Heart right ventricle (tissue), 16 donors: ENCODE data around the gene PHKG2. TPM values are rescaled to one million over a fixed set of nuclear protein-coding genes. Genes with fewer than 3 reads are reported as not detected.

ENCODE experiments used
- ATAC-seq, 8 donors: fragments of 200-7000 bp; cut with Tn5 transposase; one replicate each; pipeline ENCODE4 v1.9.1; 2020; ENCODE audit warnings: mild to moderate bottlenecking in 8 of 8, moderate library complexity in 8 of 8, moderate number of reproducible peaks in 1 of 8
- DNase-seq, 2 donors: peaks; one replicate each; pipeline ENCODE4 v3.0.0-alpha.2; 2020
- H3K27ac ChIP-seq, 10 donors: fragments of 200-600 bp; sonication (generic) in 2 of 10; one replicate each; pipeline versions ENCODE4 v1.5.0 to v1.8.0; 2020 to 2022; ENCODE audit warnings: mild to moderate bottlenecking in 3 of 10
- H3K27me3 ChIP-seq, 7 donors: fragments of 200-600 bp; one replicate each; pipeline ENCODE4 v1.8.0; 2021 to 2022; ENCODE audit warnings: mild to moderate bottlenecking in 2 of 7
- H3K36me3 ChIP-seq, 9 donors: fragments of 200-600 bp; sonication (generic) in 1 of 9; one replicate each; pipeline versions ENCODE4 v1.5.0 to v1.8.0; 2020 to 2022; ENCODE audit warnings: mild to moderate bottlenecking in 2 of 9
- H3K4me1 ChIP-seq, 9 donors: fragments of 200-600 bp; sonication (generic) in 1 of 9; one replicate each; pipeline versions ENCODE4 v1.5.0 to v1.8.0; 2020 to 2022; ENCODE audit warnings: mild to moderate bottlenecking in 4 of 9
- H3K4me3 ChIP-seq, 10 donors: fragments of 200-600 bp; sonication (generic) in 2 of 10; one replicate each; pipeline versions ENCODE4 v1.5.0 to v1.8.0; 2020 to 2022; ENCODE audit warnings: mild to moderate bottlenecking in 7 of 10, moderate library complexity in 2 of 10
- H3K9me3 ChIP-seq, 11 donors: fragments of 200-600 bp in 10 of 11; sonication (generic) in 2 of 11; one replicate each; pipeline versions ENCODE4 v1.5.0 to v1.8.0; 2013 to 2022; ENCODE audit warnings: mild to moderate bottlenecking in 2 of 11, control low read depth in 1 of 11, moderate library complexity in 1 of 11
- WGBS, 2 donors: extraction: QIAGEN DNeasy Blood & Tissue Kit; methylation state at CpG; one replicate each; pipeline ENCODE4 v1.1.7; 2013; ENCODE audit warnings: inconsistent platforms in 1 of 2; 5-methylcytosine and 5-hydroxymethylcytosine counted together
- intact Hi-C, 10 donors: fragments of 100-400 bp; cut with DNase I; formaldehyde crosslinking; loops; one replicate each; pipeline versions ENCODE4 v1.11.1 to v1.14.2; 2022
- polyA plus RNA-seq, 2 donors: library from polyadenylated mRNA; stranded (reverse); fragments of 200-250 nt; gene quantifications; one replicate each; pipeline ENCODE4 v1.2.3, GENCODE V29; 2013
- total RNA-seq, 10 donors: library from RNA; stranded (reverse); fragmentation: NEBNext Ultra II Directional in 3 of 10; extraction: Animal tissue kit (Norgen Biotek cat#: 25700) in 3 of 10; gene quantifications; one replicate each; pipeline versions ENCODE4 v1.2.1 to v1.2.4, GENCODE V29; 2021 to 2023
- TF ChIP-seq, protein P1 (sequence below), 9 donors: fragments of 200-600 bp; sonication (generic) in 2 of 9; IDR thresholded peaks; one replicate each; pipeline versions ENCODE4 v1.5.0 to v1.8.0; 2021 to 2022; ENCODE audit warnings: antibody characterized with exemption in 9 of 9, mild to moderate bottlenecking in 5 of 9, moderate library complexity in 1 of 9
- donor health status: Arrhythmogenic right ventricular cardiomyopathy.
- donor health status: ischemic (EF 13 %, LVEDD 7.1; RV severe dilation, severe dysfunction).
- donor health status: healthy with polysubstance abuse.
- donor health status: DM: no; HTN: yes; CAD: no.
- donor health status: DM: no; HTN: no; CAD: no.
- donor health status: ischemic (EF 25% LVEDD 6.9; RV normal size, moderate dysfunction).
- donor health status: ischemic (EF 25% LVEDD 5.7; RV mildly dilated, moderate dysfunction).
- donor health status: healthy.
- donor health status: DM: yes; HTN: yes; CAD: no.
- donor health status: Ischemic cardiomyopathy.
- donor health status: ischemic (EF 35%, LVEDD 5.7; RV mildly dilated, moderate dysfunction).
- donor health status: nonischemic (EF 11% LVEDD 7.7; RV severe dilation, severe dysfunction).
- donor health status: DM: yes; HTN: yes; CAD: no.
- donor health status: PGD.
- donor health status: ischemic (EF 29% LVEDD 5.4; RV normal size, mild dysfunction).
- donor health status: nonischemic (EF 23%, LVEDD 6.1; RV moderate dilation, normal function).

Gene PHKG2
- total and polyA plus RNA-seq, 12 donors: 12.1 to 40.7 (median 15.8) TPM

DNA sequence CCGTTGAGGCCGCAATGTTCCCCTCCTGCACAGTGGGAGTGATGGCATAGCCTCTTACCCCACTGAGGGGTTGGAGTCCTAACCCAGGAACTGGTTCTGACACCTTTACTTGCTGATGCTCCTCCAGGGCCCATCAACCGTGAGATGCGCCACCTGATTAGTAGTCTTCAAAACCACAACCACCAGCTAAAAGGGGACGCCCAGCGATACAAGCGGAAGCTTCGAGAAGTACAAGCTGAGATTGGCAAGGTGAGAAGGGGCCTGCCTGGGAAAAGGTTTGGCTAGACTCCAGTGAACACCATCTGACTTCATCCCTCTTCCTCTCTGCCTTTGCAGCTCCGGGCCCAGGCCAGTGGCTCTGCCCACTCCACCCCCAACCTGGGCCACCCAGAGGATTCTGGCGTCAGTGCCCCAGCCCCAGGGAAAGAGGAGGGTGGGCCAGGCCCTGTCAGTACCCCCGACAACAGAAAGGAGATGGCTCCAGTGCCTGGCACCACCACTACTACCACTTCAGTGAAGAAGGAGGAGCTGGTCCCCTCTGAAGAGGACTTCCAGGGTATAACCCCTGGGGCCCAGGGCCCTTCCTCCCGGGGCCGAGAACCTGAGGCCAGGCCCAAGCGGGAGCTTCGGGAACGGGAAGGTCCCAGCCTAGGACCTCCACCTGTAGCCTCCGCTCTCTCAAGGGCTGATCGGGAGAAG lies 19.7 kb downstream of the PHKG2 start:
- WGBS, 2 donors: 79 to 85% methylated on average over 18 of the region's 18 CpGs
- DNase-seq (no peak), ATAC-seq (peak in 4 of 8 donors; percentile 7 to 35 (median 22))
- Histone ChIP-seq H3K9me3 (no peaks in the 10 kb centered on the region), H3K27me3 (no peaks in the 10 kb centered on the region), H3K27ac (peak overlapping the region in 7 of 10 donors; percentile 33 to 81 (median 61)), H3K4me3 (no peak overlapping the region), H3K4me1 (peaks cover 14 to 49% (median 28%) of the 10 kb centered on the region in 9 donors), H3K36me3 (peaks cover 10 to 100% (median 86%) of the 10 kb centered on the region in 9 donors)
- intact Hi-C loops: loop anchor here in 1 of 10 donors (10.0 kb wide), 1 partner anchor 63 kb away; no protein-coding TSS in a partner anchor
- TF ChIP-seq, protein P1, sequence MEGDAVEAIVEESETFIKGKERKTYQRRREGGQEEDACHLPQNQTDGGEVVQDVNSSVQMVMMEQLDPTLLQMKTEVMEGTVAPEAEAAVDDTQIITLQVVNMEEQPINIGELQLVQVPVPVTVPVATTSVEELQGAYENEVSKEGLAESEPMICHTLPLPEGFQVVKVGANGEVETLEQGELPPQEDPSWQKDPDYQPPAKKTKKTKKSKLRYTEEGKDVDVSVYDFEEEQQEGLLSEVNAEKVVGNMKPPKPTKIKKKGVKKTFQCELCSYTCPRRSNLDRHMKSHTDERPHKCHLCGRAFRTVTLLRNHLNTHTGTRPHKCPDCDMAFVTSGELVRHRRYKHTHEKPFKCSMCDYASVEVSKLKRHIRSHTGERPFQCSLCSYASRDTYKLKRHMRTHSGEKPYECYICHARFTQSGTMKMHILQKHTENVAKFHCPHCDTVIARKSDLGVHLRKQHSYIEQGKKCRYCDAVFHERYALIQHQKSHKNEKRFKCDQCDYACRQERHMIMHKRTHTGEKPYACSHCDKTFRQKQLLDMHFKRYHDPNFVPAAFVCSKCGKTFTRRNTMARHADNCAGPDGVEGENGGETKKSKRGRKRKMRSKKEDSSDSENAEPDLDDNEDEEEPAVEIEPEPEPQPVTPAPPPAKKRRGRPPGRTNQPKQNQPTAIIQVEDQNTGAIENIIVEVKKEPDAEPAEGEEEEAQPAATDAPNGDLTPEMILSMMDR (IDR thresholded peaks at IDR 0.05): no peak

DNA sequence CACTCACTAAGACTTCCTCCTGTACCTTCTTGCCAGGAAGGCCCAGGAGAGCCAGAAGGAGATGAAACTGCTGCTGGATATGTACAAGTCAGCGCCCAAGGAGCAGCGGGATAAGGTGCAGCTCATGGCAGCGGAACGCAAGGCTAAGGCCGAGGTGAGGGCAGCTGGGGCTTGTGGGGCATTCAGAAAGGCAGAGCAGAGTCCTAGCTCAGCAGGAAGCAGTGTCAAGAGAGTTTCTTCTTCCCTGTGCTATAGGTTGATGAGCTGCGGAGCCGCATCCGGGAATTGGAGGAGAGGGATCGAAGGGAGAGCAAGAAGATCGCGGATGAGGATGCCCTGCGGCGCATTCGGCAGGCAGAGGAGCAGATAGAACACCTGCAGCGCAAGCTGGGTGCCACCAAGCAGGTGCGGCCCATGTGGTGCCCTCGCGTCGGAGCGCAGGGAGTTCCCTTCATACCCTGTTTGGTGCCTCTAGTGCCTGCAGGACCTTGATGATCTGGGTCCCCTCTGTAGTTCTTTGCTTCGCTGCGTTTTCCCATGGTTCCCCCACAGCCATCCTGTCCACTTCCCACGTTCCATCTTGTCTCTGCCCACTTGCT lies 20.5 kb downstream of the PHKG2 start:
- DNase-seq (no peak), ATAC-seq (no peak)
- H3K27me3 ChIP-seq: no peaks in the 10 kb centered on the region
- H3K4me1 ChIP-seq: peaks cover 6 to 42% (median 20%) of the 10 kb centered on the region in 9 donors
- no peak overlapping the region for H3K4me3 ChIP-seq
- WGBS, 2 donors: 97% methylated on average over 23 of the region's 23 CpGs
- peak overlapping the region in 3 of 10 donors; percentile 28 to 69 (median 61) for H3K27ac ChIP-seq
- peaks cover 10 to 100% (median 90%) of the 10 kb centered on the region in 9 donors for H3K36me3 ChIP-seq
- TF ChIP-seq, protein P1 (IDR thresholded peaks at IDR 0.05): no peak
- intact Hi-C loops: loop anchor here in 1 of 10 donors (10.0 kb wide), 1 partner anchor 64 kb away; no protein-coding TSS in a partner anchor
- no peaks in the 10 kb centered on the region for H3K9me3 ChIP-seq

DNA sequence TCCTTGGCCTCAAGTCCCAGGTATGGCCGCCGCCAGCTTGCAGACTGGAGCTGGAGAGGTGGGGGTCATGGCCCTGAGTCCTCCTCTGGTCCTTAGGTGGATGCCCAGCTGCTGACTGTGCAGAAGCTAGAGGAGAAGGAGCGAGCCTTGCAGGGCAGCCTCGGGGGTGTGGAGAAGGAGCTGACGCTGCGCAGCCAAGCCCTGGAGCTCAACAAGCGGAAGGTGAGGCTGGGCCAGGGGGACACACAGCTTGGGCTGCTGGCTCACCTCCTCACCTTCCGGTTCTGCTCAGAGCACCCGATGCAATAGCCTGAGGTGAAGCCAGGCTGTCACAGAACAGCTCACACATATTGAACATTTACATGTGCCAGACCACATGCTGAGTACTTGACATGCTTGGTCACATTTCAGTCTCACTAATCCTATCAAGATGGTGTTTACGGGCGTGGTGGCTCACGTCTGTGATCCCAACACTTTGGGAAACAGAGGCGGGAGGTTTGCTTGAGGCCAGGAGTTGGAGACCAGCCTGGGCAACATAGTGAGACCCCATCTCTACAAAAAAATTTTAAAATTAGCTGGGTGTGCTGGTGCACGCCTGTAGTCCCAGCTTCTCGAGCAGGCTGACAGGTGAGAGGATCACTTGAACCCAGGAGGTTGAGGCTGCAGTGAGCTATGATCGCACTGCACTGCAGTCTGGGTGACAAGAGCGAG lies 21.3 kb downstream of the PHKG2 start:
- ATAC-seq: no peak
- 94% methylated on average over 17 of the region's 17 CpGs for WGBS, 2 donors

More for the DNA sequence above, 21.3 kb downstream of the PHKG2 start:
- no peak for DNase-seq
- no peak overlapping the region for H3K27ac ChIP-seq
- intact Hi-C loops: loop anchor here in 1 of 10 donors (10.0 kb wide), 1 partner anchor 65 kb away; no protein-coding TSS in a partner anchor
- H3K4me1 ChIP-seq: peaks cover 6 to 42% (median 22%) of the 10 kb centered on the region in 9 donors
- no peak overlapping the region for H3K4me3 ChIP-seq
- peaks cover 8 to 100% (median 90%) of the 10 kb centered on the region in 9 donors for H3K36me3 ChIP-seq
- H3K27me3 ChIP-seq: no peaks in the 10 kb centered on the region
- TF ChIP-seq, protein P1 (IDR thresholded peaks at IDR 0.05): no peak
- H3K9me3 ChIP-seq: no peaks in the 10 kb centered on the region
